ENCODE data around the gene TM6SF1.
"Not testable (repeated sequence)": the region's sequence is repeated elsewhere in the genome, so short reads cannot be mapped to it uniquely, and the experiment has no call there.

TM6SF1 gene

DNA sequence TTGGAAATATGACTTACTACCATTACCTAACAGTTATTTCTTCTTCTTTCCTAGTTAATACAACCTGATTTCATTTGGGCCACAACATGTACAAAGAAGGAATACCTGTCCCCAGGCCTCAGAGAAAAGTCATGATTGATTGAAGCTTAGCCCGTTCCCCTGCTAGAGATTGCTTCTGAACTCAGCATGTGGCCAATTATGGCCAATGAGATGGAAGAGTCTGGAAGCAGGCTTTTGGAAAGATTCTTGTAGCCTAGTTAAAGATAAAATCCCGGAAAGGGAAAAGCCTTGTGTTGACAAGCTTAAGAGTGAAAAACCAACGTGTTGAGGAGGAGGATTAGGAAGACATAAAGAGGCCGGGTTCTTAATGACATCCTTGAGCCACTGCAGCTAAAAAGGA lies 17.0 kb upstream of the TM6SF1 start:
- DNase-seq, result no peak

DNA sequence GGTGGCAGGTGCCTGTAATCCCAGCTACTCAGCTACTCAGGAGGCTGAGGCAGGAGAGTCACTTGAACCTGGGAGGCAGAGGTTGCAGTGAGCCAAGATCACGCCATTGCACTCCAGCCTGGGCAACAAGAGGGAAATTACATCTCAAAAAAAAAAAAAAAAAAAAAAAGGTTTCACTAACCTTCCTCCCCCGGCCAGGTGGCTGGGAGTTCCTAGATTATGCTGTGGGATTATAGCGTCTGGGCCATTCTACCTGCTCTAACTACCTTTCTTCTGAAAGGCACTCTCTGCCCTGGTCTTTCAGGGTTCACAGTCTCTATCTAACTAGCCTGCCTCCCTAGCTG lies 15.5 kb upstream of the TM6SF1 start:
- DNase-seq, result not testable (repeated sequence)

DNA sequence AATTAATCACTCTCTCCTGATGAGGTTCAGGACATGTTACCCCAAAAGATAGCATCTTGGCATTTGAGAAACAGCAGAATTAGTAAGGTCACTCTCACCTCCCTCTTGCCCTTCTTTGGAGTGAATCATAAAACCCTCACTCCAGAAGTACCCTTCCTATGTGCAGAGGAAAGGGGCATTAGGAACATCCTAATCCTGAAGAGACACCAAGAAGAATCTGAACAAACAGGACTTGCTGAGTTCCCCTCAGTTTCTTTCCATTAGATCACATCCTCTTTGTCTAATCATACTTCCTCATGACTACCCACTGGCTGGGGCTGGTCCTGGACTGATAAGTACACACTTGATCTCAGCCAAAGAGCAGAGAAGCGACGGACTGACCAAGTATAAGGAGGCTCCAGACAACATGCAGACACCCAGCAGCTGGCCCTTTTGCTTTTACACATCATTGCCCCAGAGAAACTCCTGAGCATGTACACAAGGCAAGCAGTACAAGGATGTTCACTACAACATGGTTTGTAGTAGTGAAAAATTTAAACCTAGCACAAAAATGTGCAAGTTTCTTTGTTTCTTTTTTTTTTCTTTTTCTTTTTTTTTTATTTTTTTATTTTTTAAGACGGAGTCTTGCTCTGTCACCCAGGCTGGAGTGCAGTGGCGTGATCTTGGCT lies 15.0 kb upstream of the TM6SF1 start:
- no peak for DNase-seq

DNA sequence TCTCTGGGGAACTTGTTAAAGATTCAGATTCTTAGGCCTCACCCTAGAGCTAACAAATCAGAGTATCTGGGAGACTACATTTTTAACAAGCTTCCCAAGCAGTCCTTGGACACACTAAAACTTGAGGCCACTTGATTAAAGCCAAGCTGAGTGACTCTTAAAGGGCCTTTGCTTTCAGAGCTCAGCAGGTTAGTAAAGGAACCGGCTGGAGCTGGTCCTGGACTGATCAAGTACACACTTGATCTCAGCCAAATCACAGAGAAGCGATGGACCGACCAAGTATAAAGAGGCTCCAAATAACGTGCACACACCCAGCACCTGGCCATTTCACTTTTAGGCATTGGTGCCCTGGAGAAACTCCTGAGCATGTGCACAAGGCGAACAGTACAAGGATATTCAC lies 12.9 kb upstream of the TM6SF1 start:
- no peak for DNase-seq

DNA sequence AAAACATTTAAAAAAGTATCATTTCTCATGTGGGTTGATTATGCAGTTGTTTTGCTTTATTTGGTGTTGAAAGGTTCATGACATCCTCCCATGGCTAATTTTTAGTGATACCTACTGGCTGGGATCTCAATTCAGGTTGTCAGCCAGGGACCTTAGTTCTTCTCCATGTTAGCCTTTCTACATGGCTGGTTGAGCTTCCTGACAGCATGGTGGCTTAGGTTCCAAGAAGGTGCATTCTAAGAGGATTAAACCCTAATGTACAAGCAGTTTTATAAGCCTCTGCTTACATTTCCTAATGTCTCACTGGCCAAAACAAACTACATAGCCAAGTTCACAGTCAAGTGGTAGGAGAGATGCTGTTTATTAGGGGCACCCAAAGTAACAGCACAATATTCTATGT lies 9.4 kb upstream of the TM6SF1 start:
- no peak for DNase-seq

DNA sequence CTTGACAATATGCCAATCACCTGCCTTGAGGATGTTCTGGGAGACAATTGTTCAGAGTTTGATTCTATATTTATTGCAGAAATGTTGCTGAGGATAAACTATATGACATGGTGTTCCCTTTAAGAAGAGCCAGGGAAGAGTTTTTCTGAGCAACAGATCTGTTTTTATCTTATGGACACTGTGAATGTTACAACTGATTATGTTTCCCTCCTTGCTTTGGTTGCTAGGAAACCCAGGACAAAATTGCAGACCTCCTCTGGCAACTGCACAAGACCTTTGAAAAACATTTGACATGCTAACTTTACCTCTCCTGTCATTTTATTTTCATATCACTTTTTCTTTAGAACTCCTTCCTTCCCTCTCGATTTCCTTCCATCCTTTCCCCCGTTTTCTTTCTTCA lies 8.2 kb upstream of the TM6SF1 start:
- DNase-seq, result no peak

DNA sequence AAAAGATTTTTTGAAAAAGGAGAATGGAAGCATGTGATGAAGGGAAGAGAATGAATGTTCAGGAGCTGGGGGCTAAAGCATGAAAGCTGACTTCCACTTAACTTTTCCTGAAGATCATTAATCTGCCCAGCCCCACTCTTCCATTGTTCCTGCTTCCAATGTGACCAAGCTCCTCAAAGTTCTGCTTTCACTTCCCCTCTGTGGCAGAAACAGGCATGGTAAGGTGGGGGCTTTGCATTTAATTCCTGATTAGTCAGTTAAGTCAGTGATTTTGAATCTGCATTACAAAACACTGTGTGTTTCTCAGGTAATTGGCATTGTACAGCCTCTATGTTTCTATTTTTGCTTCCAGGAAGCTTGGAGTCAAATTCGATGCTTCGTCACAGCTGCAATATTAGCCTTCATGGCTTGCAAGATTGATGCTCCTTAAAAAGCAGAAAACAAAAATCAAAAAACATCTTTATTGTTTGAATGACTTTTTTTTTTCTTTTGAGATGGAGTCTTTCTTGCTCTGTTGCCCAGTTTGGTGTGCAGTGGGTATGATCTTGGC lies 7.3 kb upstream of the TM6SF1 start:
- DNase-seq, result no peak

DNA sequence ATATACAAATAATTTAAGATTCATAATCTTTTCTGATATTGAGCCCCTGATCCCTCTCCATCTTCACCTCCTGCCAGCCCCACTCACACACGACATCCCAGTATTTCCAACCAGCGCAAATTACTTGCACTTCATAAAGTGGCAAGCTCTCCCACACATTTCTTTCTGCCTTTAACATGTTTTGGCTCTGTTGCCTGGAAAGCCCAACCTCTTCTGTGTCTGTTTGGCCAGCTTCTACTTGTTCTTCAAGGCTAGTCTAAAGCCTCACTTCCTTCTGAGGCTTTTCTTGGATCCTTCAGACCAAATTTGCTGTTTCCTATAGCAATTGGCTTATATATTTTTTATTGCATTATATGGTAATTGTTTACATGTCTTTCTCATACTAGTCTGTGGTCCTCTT lies 5.1 kb upstream of the TM6SF1 start:
- no peak for DNase-seq

DNA sequence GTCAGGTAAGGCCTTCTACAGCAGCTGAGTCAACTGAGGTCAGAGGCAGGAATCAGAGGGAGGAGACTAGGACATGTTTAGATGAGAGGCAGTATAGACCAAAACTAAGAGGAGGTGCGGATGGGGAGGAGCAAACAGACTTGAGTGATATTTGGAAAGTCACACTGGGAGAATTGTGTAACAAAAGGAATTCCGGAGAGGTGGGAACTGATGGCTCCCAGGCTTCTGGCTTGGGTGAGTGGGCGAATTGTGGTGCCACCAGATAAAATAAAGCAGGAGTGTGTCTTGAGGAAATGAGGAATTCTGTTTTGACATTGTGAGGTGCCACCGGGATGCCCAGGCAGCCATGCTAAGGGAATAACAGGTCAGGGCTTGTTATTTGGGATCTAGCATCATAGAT lies 3.3 kb upstream of the TM6SF1 start:
- no peak for DNase-seq

DNA sequence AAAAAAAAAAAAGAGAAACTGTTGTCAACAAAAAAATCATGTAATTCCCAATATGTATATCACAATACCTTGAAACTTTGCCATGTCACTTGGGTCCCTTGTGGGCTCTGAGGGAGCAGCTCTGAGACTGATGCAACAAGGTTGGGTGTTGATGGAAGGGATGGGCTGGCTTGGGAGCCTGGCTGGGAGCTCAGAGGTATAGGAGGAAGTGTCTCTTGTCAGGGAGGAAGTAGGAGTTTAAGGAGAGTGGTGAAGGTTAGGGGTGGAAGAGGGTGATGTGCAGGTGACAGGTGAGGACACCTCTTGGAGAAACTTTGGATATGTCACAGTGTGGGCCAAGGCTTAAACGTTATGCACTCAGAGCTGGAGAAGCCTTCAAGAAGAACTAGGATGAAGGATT lies 2.0 kb upstream of the TM6SF1 start:
- DNase-seq, result no peak

DNA sequence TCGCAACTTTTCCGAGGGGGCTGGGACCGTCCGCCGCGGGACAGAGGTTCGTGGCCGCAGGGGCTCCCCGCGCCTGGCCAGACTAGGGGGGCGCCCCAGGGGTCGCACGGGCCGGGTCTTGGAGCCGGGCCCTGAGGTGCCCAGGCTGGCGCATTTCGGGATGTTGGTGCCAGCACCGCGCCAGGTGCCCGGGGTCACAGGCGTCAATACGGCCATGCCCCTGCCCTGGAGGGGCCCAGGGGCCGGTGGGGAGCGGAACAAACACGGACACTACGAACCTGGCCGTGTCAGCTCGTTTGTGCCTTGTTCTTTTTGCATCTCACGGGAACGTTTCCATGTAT lies 366 bp downstream of the TM6SF1 start:
- DNase-seq, result no peak

DNA sequence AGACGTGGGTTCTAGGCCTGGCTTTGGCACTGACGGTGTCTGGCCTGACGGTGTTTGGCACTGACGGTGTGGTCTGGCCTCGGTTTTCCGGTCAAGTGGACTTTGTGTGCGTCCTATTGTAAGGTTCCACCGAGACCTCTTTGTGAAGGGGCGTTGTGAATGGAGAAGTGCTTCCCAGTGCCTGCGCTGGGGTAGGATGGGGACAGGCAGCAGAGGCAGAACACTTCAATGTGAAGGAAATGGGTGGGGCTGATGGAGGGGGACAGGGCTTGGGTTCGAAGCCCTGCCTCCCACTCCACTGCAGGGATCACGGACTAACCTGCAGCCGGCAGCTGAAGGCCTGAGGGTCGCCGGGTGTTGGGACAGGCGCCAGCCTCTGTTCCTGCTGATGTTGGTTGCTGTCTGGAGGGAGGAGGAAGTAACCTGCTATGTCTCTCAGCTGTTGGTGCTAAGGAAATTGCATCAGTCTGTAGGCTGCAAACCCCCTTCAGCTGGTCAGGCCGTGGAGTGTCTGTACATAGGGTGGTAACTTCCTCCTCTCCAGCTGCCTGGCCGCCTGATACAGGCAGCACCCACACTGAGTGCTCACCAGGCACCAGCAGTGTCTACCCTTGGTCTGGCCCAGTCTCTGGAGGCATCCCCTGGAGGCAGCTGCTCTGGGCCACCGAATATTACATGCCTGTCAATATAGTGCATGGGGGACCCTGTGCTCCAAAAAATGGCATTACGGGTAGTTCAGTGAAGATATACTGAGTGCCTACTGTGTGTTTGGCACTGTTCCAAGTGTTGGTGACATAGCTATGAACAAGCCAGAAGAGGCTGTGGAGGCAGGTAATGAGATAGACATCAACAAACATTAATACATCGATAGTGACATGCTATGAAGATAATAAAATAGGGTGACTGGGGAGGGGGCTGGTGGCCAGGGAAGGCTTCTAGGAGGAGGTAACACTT lies 1.1 kb downstream of the TM6SF1 start:
- peak; percentile 8 for DNase-seq

DNA sequence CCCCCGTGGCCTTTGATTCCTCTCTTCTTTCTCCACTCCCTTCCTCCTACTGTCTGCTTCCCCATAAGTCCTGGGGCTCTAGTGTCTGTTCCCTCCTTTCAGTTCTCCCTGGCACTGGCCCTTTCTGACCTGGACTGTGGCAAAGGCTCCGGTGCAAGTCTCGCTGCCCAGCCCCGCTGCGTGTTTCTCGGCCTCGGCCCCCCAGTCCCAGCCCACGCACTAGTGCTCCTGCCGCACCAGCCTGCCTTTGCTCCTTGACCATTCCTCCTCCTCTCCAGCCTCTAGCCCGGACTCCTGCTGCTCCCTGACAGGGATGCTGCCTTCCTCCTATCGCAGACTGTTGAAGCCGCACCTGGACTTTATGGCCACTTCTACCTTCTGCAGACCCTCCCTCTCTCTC lies 2.1 kb downstream of the TM6SF1 start:
- DNase-seq, result no peak

DNA sequence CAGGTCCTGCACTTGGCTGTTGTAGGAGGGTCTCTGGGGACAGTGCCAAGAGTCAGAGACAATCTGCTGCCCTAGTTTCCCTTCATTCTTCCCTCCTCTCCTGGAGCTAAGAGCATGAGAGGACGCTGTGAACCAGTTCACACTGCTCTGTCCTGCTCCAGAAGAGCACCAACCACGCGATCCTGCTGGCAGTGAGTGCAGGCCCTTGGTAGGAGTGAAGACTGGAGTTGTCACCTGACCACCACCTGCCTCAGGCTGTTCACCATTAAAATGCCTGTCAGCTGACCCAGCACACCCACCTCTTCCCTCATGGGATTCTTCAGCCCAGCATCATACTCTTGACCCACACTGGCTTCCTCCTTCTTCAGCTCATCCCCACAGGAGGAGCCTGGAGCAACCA lies 2.9 kb downstream of the TM6SF1 start:
- DNase-seq, result no peak

DNA sequence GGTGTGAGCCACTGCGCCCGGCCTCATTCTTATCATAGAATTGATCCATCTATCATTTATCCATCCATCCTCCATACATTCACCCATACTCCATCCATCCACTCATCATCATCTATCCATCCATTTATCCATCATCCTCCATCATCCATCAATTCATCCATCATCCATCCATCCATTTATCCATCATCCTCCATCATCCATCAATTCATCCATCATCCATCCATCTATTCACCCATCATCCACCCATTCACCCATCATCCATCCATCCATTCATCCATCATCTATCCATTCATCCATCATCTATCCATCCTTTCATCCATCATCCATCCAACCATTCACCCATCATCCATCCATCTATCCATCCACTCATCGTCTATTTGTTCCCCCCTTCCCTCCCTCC lies 3.7 kb downstream of the TM6SF1 start:
- DNase-seq, result no peak

DNA sequence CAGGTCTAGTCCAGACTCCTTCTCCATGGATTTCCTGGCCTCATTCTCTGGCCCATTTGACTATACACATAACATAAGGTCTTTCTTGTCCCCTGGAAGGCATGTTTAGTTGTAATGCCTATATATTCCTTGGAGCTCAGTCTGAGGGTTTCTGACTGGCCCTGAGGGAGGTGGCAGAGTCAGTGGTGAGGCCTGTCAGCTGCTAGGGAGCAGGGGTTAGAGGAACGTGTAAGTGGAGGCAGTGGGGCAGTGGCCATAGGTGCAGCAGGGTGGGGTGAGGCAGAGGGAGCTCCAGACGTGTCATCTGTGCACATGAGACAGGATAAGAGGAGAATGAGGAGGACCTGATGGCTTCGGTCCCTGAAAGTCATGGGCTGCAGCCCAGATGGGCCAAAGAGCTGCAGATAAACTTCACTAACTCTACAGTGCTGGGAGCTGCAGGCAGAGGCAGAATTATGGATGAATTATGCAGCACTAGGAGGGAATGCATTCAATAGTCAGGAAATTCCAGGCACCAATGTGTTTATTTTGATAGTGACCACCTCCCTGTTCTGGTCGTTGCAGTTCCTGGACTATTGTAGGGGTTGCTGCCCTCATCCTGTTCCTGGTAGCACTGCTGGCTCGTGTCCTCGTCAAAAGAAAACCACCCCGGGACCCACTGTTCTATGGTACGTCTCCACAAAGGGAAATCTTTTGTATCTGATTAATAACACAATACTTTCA lies 4.9 kb downstream of the TM6SF1 start:
- DNase-seq, result no peak

DNA sequence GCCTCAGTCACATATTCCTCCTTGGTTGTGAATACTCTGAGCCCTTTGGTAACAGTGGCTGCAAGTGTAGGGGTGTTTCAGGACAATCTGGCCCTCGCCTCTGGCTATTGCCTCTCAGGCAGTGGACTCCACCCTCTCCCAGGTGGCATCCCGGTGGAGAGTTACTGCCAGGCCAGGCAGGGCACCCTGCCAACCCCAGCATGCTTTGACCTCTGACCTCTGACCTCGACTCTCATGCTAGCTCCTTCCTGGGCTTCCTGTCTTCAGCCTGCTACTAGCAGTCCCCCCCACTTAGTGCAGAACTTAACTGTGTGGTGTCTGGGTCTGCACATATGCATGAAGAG lies 5.5 kb downstream of the TM6SF1 start:
- no peak for DNase-seq

DNA sequence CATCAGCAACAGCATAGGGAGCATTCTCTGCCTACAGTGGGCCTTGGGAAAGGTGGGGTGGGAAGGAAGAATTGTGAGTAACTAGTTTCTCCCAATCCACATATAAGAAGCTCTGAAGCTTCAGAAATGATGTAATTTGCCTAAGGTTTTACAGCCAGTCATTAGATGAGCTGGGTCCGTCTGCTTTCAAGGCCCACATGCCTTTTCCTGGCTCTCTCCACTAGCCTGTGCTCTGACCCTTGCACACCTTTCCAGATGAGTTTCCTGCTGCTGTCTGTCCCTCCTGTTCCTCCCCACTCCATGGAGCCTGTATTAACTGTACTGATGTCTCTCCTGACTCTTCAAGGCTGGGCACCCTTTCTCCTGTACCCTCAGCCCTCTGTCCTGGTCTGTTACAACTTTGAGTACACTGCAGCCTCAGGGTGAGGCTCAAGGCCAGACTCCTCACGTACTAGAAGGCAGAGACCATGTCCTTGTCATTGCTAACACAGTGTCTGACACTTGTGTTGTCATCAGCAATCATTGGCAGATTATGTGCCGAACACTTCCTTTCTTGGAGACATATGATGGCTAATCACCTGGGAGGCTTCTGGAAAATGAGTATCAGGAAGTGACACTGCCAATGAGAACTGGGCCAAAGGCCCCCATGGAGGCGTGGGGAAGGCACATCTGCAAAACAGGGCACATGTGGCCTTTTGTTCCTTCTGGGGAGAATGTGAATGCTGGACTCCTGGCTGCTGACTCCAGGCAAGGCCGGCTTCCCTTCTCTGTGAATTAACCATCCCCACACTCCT lies 6.6 kb downstream of the TM6SF1 start:
- no peak for DNase-seq

DNA sequence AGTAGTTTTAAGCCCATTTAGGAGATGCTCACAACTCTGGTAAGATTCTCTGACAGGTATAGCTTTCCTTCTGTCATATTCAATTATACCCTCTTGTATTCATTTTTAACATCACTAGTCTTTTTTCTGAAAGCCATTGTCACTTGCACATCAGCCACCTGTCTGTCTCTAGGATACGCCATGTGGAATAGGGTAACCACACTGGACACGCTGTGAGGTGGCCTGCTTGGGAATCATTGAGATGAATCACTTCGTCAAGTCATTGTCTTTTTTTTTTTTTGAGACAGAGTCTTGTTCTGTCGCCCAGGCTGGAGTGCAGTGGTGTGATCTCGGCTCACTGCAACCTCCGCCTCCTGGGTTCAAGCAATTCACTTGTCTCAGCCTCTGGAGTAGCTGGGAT lies 7.4 kb downstream of the TM6SF1 start:
- DNase-seq, result no peak

DNA sequence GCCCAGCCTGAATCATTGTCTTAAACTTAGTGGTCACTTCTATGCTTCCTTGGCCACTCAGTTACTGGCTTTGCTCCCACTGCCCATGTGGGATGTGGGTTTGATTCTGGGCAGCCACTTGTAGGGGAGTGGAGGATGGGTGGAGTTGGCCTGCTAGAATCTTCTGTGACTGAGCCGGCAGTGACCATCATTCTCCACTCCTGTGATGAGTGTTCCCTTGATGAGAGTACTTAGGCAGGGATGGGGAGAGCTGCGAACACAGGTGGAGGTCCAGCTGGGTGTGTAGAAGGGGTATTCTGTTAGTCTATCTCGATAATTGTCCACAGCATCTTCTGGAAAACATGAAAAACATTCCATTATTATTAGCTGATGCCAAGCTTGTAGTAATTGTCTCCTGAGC lies 8.0 kb downstream of the TM6SF1 start:
- DNase-seq, result no peak

DNA sequence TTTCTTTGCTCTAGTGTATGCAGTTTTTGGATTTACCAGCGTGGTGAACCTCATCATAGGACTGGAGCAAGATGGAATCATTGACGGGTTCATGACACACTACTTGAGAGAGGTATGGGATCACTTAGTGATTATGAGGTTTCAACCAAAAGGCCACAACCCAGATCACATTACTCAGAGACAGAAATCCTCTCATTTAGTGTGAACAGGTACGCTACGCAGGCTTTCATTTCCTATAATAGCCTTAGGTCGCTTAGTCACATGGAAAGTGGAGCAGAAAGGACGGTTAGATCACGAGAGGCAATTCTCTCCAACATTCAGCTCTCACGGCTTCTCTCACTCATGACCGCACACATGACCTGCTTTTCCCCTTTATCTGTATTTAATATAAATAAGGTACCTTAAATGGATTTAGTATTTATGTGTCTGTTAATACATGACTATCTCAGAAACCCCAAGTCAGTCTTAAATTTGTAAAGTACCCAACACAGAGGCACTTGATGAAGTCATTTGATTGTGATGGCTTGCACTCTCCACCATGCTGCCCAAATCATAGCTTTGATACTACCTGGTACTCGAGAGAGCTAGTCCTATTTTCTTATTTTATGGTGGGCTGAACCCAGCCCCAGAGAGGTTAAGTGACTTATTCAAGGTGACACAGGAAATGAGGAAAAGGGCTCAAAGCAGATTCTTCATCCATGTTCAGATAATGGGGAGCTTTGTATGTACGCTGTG lies 8.6 kb downstream of the TM6SF1 start:
- no peak for DNase-seq

DNA sequence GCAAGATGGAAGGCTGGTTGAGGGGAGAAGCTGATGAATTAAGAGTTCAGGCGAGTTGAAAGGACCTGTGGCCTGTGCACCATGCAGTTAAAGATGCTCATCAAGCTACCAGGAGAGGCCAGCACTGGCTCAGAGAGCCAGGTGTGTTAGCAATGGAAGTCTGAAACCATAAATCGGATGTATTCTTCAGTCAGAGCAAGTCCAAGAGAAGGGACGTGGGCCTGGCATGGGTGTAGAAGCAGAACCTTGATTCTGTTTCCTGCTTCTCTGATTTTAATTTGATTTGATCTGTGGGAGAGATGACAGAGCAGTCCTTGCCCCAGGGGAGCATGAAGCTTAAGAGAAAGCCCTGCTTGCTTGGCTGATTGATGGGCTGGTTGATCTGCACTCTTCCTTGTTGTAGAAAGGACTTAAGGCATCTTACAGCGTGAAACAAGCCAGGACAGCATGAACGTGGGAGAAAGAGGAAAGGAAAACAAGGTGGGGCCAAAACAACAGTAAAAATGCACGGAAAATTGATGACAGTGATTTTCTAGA lies 10.9 kb downstream of the TM6SF1 start:
- no peak for DNase-seq

All from activated gamma-delta T cell treated with Interleukin-2 at 50 U/mL for 16 hours (primary cell).